G401 (cell line): ENCODE results near the gene EPHA1. TPM values are rescaled to one million over a fixed set of nuclear protein-coding genes. Genes with fewer than 3 reads are reported as not detected.
A peak's percentile ranks its signal among the peaks of the same experiment; 100 is the strongest.
"Not testable (repeated sequence)": the region's sequence is repeated elsewhere in the genome, so short reads cannot be mapped to it uniquely, and the experiment has no call there.

ENCODE experiments used
- DNase-seq: peaks from one replicate; pipeline ENCODE4 v3.0.0-alpha.2; 2015; ENCODE audit warnings: low spot score
- in situ Hi-C: cut with HindIII; loops from 2 replicates; pipeline ENCODE4 v1.10.0; 2016; ENCODE audit warnings: low sequenced_read_pairs, mixed read lengths
- total RNA-seq: library from RNA; depleted of rRNA; stranded (reverse); fragments of >200 nt; shearing (Covaris generic); gene quantifications from 2 replicates; pipeline ENCODE4 v1.2.3, GENCODE V29; 2014

The EPHA1 gene
- total RNA-seq, 1 experiment from 2014 or later = not detected

DNA sequence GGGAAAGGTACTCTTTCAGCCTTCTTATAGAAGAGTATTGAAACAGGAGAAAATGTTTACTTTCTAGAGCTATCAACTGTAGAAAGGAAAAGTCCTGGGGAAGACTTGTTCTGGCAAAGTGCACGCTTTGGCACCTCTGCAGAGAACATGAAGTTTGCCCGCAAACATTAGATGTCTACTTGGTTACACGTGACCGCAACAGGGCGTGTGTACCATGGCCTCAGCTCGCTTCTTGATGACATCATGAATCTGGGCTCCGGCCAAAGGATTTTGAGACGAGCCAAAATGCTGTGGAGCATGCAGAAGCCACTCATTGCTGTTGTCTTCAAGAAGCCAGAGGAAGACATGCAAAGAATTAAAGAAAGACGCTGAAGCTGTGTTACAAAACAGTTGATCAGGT, 26.0 kb upstream of the EPHA1 start:
- no peak for DNase-seq
- in situ Hi-C loops = no loop called here

DNA sequence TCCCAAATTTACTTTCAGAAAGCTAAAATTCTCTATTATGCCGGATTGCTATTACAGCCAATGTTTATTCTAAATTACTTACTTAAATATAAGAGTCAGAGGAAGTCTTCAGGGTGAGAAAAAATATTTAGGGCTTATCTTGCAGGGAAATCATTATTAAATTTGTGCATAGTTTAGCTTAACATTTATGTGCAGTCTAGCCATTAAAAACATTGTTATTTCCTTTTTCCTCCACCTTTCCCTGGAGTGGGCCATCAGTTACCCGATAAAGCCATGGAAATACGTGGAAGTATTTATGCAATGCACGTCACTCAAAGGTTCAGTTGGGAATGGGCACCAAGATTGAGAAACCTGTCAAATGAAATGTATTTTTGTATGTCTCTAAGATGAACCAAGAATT, 25.1 kb upstream of the EPHA1 start:
- DNase-seq = no peak
- in situ Hi-C loops = no loop called here

DNA sequence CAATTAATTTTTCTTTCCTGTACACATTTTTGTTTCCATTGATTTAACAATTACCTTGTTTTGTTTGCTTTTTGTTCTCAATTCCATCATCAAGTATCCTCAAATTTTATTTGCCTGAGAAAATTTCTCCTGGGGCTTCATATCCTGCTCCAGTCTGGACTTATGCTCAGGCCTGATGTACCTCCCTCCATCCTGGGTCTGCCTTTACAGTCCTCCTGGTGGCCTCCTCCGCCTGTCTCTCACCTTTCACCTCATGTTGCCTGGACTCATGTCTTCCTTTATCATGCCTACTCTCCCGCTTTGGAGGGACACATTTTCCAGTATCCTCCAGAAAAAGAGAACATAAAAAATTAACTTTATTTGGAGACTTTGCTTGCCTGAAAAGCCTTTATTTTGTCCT, 22.5 kb upstream of the EPHA1 start:
- in situ Hi-C loops = no loop called here
- DNase-seq = no peak

DNA sequence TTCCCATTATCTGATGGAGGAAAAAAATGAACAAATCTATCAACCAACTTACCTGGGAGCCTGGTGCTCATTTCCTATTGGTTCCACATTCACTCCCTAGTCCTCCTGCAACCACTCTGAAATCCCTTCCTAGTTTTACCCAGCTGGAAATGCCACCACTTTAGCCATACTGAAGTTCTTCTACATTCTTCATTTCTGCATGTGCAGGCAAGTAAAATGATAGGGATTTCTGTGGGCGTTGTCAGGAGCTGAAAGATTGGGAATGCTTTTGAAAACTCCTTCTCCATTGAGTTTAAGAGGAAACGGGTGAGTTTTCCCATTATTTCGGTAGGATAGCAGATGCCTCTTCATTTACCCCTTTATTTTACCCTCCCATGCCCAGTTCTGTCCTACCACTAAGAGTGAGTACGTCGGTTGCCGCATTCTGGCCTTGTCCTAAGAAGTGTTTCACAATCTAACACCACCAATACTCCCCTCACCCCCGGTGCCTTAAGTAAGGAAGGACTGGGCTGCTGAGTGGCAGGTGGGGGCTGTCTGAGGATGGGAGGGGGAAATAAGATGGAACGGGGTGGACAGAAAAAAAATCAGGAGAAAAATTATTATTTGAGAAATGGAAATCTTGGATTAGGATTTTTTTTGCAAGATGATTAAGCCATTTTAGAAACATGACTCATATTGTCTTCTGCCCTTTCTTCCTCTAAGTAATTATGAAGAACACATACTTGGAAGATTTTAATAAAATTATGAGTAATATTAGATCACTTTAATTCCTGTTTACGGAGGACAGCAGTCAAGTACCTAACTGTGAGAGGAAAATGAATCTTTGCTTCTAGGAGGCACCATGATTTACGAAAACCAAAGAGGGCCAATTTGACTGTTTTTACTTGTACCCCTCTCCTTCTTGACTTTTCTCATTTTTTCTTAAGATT, 21.4 kb upstream of the EPHA1 start:
- in situ Hi-C loops = no loop called here
- DNase-seq = no peak

DNA sequence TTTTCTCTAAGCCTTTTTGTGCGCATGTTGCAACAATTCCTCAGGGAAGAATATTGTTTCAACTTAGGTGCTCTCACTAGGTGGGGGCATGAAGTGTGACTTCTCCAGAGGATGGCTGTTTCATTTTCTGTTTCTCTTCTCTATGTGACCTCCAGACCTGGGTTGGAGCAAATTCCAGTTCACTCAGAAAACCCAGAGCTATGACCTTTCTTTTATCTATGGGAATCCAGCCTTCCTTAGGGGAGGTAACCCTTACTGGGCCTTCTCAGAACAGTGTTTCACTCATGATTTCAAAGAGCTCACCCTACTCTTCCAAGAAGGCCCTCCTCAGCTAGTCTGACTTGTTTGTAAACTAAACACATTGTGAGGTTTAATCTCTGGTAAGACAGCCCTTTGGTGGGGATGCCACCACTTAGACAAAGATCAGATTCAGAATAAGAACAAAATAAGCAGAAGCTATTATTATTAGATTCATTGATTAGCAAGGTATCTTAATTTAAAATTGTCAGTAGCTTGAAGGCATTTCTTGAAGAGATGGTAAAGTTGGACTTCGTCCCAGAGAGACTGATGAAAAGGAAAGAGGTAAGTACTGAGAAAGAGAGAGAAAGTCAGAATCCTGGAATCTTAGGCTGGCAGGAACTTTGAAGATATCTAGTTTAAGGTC, 18.0 kb upstream of the EPHA1 start:
- in situ Hi-C loops = no loop called here
- no peak for DNase-seq

DNA sequence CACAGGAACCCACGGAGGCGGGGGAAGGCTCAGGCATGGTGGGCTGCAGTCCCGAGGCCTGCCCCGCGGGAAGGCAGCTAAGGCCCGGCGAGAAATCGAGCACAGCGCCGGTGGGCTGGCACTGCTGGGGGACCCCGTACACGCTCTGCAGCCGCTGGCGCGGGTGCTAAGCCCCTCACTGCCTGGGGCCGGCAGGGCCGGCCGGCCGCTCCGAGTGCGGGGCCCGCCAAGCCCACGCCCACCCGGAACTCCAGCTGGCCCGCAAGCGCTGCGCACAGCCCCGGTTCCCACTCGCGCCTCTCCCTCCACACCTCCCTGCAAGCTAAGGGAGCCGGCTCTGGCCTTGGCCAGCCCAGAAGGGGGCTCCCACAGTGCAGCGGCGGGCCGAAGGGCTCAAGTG, 15.8 kb upstream of the EPHA1 start:
- DNase-seq, in situ Hi-C loops: not testable (repeated sequence)

DNA sequence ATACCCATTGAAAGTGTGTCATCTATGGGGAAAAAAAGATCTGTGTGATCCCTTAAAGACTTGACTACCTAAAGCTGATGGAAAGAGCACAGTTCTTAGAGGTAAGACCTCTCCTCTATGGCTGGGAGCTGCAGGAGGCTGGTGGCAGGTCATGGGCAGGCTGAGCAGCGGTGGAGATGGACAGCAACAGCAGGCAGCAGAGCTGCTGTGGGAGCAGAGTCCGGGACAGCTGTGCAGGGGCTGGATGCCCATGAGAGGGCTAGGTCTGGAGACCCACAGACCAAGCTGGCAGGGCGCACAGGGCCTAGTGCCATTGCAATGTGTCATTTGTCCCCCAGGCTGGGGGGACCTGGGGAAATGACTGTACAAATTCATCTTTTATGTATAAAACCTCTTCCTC, 13.4 kb upstream of the EPHA1 start:
- in situ Hi-C loops = no loop called here
- DNase-seq = no peak

DNA sequence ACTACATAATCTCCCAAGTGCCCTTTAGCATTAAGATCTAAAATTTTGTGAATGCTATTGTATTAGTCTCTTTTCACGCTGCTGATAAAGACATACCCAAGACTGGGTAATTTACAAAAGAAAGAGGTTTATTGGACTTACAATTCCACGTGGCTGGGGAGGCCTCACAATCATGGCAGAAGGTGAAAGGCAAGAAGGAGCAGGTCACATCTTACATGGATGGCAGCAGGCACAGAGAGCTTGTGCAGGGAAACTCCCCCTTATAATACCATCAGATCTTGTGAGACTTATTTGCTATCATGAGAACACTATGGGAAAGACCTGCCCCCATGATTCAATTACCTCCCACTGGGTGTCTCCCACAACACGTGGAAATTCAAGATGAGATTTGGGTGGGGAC, 12.0 kb upstream of the EPHA1 start:
- in situ Hi-C loops, DNase-seq: not testable (repeated sequence)

DNA sequence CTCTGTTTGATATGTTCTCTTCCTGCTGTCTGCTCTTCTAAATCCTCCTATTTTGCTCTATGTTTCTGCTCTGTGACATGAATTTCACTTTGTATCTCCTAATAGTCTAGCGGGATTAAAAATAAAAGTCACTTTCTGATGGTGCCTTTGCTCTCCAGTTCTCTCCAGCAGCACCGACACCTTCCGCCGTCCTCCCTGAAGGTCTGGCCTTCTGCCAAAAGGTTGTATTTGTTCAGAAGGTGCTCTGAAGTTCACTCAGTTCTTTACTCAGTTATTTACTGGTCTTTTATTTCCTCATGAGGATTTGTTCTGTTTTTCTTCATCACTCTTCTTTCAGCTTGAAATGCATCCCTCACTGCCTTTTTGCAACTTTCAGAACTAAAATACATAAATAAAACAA, 11.2 kb upstream of the EPHA1 start:
- in situ Hi-C loops = no loop called here
- DNase-seq = no peak

DNA sequence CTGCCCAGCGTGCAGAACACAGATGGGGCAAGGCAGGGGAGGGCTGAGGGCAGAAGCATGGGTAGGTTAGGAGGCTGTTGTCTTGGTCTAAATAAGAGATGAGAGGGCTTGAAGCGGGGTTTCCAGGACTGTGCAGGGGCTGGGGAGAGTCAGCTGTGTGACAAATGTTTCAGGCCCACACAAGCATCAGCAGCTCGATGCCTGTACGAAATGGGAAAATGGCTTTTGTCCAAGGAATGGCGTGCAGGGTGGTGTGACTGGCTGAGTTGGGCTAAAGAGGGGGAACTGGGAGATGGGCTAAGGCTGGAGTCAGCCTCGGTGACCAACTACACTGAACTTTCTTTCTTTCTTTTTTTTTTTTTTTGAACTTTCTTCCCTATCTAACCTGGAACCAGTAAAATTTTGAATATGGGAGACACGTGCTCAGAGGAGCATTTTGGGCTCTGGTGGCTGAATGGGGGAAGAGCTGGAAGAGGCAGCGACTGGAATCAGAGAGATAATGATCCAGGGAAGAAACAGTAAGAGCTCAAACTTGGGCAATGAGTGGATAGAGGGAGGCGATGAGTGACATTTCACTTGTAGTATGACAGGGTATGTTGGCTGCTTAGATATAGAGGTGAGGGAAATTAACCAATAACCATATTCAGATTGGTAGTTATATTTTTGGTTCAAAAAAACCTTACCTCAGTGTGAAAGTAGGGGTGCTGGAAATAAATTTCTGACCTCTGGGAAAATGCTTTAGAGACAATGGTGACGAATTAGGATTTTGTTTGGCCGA, 10.2 kb upstream of the EPHA1 start:
- in situ Hi-C loops = no loop called here

DNA sequence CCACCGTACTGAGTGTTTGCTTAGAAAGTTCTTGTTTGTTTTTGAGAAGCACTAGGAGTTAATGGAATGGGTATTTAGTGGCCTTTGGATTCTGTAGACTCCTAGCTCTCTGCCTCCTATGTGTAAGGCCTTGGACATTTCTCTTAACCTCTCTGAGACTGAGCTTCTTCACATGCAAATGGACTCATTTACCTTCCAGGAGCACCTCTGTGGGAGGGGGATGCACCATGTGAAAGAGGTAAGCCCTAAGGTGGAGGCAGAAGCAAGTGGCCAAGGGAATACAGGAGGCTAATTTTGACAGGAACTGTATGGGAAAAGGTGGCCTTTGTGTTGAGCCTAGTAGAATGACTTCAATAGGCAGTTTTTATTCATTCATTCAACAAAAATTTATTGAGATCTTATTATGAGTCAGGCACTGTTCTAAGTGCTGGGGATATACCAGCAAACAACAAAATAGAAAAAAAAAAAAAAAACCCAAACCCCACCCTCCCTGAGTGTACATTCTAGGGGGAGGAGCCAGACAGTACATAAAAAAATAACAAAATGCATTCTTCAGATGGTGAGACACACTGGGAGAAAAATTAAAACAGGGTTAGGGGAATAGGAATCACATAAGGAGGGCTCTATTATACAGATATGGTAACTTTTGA, 9.2 kb upstream of the EPHA1 start:
- in situ Hi-C loops = no loop called here
- no peak for DNase-seq

More for the DNA sequence above, 10.2 kb upstream of the EPHA1 start:
- no peak for DNase-seq

DNA sequence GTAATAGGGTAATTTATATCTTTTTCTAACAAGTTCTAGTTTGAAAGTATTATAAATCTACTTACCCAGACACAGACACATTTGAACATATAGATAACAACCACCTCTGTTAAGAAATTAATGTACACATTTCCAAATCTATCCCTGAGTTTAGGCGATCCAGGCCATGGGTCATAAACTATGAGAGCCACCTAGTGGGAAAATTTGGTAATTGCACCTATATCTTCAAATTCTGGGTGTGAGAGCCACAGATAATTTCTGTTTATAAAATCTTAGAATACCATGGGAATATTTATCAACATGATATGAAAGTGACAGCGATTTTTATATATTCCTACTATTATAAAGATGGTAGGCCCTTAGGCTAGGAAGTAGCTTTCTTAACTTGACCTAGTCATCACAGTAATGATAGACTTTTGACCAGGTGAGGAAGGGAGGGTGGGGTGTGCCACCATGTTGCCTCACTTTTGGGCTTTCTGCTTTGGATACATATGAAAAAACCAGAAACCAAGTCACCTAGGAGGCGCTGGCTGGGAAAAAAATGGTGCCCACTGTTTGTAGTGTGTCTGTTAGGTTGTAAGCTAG, 8.0 kb upstream of the EPHA1 start:
- in situ Hi-C loops = no loop called here
- peak; percentile 68 for DNase-seq

DNA sequence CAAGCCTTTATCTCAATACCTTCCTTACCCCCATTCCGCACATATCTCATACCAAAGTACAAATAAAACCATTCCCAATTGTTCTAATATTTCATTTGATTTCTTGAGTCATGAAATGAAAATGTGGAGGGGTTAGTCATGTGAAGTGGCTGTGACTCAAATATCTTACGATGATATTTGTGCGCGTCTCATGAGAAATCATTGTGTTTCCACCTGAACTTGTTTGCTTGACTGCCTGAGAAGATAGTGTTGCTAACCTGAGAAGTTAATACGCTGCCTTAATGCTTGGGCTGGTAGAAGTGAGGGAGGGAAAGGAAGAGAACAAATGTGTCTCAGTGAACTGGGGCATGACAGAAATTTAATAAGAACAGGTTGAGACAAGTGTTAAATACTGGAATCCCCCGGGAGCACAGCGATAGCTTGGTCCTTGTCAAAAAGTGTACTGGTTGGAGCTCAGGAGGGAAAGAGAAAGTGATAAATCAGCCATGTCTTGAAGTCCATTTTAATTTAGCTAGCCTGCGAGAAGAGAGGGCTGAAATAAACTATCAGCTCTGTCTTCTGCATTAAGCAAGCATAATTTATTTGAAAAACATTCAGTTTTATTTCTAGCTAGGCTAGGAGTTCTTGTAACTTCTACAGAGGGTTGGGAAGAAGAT, 7.2 kb upstream of the EPHA1 start:
- in situ Hi-C loops = no loop called here
- DNase-seq = no peak

DNA sequence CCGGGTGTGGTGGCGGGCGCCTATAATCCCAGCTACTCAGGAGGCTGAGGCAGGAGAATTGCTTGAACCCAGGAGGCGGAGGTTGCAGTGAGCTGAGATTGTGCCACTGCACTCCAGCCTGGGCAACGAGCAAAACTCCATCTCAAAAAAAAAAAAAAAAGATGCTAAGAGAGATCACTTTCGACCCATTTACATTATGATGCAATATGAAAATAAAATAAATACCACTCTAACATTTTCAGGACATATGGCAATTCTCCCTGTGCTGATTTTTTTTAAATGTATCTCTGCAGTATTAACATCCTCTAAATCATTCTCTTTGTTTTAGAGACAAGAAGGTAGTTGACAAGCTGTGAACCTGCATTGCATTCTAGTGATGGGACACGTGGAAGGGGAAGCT, 6.6 kb upstream of the EPHA1 start:
- in situ Hi-C loops, DNase-seq: not testable (repeated sequence)

DNA sequence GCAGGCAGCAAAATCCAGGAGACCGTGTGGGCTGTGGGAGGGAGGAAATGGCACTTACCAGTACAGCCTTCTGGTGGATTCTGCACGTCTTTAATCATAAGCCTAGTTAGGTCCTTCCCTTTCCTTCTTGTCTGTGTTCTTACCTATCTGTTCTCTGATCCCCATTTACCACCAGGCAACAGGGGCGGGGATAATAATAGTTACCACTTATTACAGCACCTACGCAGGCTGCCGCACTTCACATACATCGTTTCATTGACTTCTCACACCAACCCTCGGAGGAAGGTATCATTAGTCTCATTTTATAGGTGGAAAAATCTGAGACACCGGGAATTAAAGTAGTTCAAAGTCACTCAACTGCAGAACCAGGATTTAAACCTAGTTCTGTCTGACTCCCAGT, 4.5 kb upstream of the EPHA1 start:
- in situ Hi-C loops = no loop called here
- DNase-seq = no peak

DNA sequence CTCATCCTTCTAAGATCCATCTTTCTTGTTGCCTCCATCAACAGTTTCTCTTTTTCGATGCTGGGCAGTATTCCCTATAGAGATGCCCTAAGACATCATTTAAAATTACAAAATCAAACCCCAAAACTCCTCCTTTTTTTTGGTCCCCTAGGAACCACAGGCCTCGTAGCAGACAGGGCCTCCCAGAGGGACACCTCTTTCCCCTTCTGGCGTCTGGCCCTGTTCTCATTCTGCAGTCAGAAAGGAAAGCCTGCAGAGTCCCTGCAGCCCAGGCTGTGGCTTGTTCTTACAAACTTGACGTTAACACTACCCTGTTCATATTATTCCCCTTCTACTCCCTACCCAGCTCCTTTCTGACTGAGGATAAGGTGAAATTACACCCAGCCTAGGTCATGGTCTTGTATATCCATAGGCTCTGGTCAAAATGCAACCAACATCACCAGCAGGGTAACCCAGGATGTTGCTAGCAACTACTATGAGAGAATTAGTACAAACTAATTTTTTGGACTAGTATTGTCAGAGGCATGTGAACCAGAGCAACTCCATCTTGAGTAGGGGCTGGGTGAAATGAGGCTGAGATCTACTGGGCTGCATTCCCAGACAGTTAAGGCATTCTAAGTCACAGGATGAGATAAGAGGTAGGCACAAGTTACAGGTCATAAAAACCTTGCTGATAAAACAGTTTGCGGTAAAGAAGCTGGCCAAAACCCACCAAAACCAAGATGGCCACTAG, 3.5 kb upstream of the EPHA1 start:
- in situ Hi-C loops = no loop called here
- DNase-seq = no peak

DNA sequence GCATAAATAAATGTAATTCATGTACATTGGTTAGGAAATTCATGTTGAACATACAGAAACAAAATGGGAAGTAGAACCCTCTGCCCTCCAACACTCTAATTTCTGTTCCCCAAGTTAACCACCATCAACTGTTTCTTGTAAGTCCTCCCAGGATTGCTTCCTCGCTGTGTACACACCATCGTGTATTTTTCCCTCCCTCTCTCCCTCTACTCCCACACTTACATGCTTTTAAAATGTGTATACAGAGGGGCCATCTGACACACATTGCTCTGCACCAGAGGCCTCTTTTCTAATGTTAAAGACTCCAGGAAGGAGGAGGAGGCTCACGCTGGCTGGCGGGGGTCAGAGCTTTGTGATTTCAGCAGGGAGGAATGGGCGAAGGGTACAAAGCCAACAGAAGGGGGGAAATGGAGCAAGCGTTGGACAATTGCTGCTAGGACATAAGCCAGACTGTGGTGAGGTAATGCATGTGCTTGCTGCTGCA, 1.9 kb upstream of the EPHA1 start:
- in situ Hi-C loops = no loop called here
- DNase-seq = no peak

DNA sequence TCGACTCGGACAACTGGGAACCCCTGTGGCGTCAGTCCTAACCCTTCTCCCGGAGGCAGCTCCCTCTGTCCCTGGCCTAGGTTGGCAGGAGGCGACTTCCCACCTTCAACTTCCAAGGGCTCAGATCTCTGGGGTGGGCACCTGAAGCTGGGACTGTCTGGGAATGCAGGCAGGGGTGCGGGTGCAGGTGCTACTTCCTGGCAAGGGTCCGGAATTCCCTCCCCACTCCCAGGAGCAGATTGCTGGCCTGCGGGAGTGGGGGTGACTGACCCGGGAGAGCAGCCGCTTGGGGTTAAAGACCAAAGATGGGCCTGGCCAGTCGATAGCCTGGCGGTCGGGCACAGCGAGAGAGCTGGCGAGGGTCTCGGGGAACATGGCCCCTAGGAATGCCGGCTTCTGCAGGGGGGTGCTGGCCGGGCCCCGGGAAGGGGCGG, 387 bp downstream of the EPHA1 start:
- in situ Hi-C loops = no loop called here
- DNase-seq = no peak
